ENCODE results near the gene G3BP1.
"Not testable (repeated sequence)": the region's sequence is repeated elsewhere in the genome, so short reads cannot be mapped to it uniquely, and the experiment has no call there.

The G3BP1 gene

GRCh38 chr5:151757233-151758140, 14.3 kb upstream of the G3BP1 start:
- DNase-seq, result no peak

- no peak for DNase-seq
Observed at GRCh38 chr5:151758141-151758429, 13.7 kb upstream of the G3BP1 start.

GRCh38 chr5:151758430-151759241, 13.1 kb upstream of the G3BP1 start, which contains the start of gene ATOX1:
Gene ATOX1 (minus strand): TSS chr5:151758631. CDS start chr5:151758551, 80 bp downstream.
- peak; percentile 60 for DNase-seq

GRCh38 chr5:151764801-151765200, 7.0 kb upstream of the G3BP1 start:
- DNase-seq, result no peak

- DNase-seq, result no peak
Observed at GRCh38 chr5:151766975-151767374, 4.8 kb upstream of the G3BP1 start.

GRCh38 chr5:151770383-151771258, 1.1 kb upstream of the G3BP1 start:
- DNase-seq, result peak; percentile 16

GRCh38 chr5:151772029-151772845, 483 bp downstream of the G3BP1 start:
- no peak for DNase-seq

- no peak for DNase-seq
Observed at GRCh38 chr5:151772846-151773561, 1.2 kb downstream of the G3BP1 start.

GRCh38 chr5:151773951-151774350, 2.2 kb downstream of the G3BP1 start:
- DNase-seq, result no peak

GRCh38 chr5:151775025-151775606, 3.4 kb downstream of the G3BP1 start:
- no peak for DNase-seq

- DNase-seq, result no peak
Observed at GRCh38 chr5:151779531-151780125, 7.9 kb downstream of the G3BP1 start.

- DNase-seq, result no peak
Observed at GRCh38 chr5:151780348-151780747, 8.6 kb downstream of the G3BP1 start.

- DNase-seq, result no peak
Observed at GRCh38 chr5:151781201-151781600, 9.4 kb downstream of the G3BP1 start.

GRCh38 chr5:151783664-151784063, 11.9 kb downstream of the G3BP1 start:
- DNase-seq, result not testable (repeated sequence)

- no peak for DNase-seq
Observed at GRCh38 chr5:151784141-151784540, 12.4 kb downstream of the G3BP1 start.

- no peak for DNase-seq
Observed at GRCh38 chr5:151786468-151786867, 14.7 kb downstream of the G3BP1 start.

- DNase-seq, result no peak
Observed at GRCh38 chr5:151787817-151788216, 16.1 kb downstream of the G3BP1 start.

GRCh38 chr5:151793358-151793757, 21.6 kb downstream of the G3BP1 start:
- no peak for DNase-seq

- no peak for DNase-seq
Observed at GRCh38 chr5:151795426-151795825, 23.7 kb downstream of the G3BP1 start.

- no peak for DNase-seq
Observed at GRCh38 chr5:151798674-151799073, 26.9 kb downstream of the G3BP1 start.

- DNase-seq, result no peak
Observed at GRCh38 chr5:151799407-151799806, 27.7 kb downstream of the G3BP1 start.
